Fibroblast of skin of abdomen (primary cell): ENCODE measurements around the gene OTC.

Experiments used
- DNase-seq: peaks from one replicate; pipeline ENCODE4 v3.0.0-alpha.2; 2013

Gene OTC

DNA sequence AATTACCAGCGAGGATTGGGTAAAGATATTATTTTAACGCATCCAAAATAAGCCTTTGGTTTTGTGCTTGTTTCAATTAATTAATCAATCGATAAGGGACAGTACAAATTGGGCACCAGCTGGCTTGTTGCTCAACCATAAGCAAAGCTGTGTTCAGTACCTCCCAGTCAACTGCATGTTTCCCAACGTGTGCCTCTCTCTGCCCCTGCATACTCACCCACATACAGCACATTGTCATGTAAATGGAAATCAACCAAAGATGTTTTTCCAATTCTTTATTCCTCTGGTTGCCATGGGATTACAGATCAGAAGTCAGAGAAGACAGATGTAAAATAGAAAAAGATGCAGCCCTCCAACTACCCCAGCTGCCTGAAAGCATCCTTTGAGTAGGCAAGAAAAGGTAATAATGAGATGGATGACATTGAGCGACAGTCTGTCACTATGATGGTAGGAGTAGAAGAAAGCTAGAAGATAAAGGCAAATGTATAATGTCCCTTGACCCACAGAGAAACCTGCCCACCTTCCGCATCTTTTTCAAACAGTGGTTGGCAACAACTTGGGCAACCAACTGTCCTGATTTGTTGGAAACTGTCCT lies 116.3 kb downstream of the OTC start:
- no peak for DNase-seq
